Trophoblast cell (in vitro differentiated cells and primary cell): ENCODE data around the gene TUBB3.
A peak's percentile ranks its signal among the peaks of the same experiment; 100 is the strongest.

Experiments used
- DNase-seq, 2 donors: peaks; one replicate each; pipeline ENCODE4 v3.0.0-alpha.2; 2016
- H2AFZ ChIP-seq: 2 replicates; pipeline ENCODE4 v1.6.1; 2013; ENCODE audit warnings: low read length, moderate library complexity, mild to moderate bottlenecking; ENCODE audit not compliant: insufficient read depth, poor library complexity
- H2AK5ac ChIP-seq: 2 replicates; pipeline ENCODE4 v1.6.1; 2013; ENCODE audit warnings: mild to moderate bottlenecking, low read length
- H2BK120ac ChIP-seq: 2 replicates; pipeline ENCODE4 v1.6.1; 2013; ENCODE audit warnings: low read length, mild to moderate bottlenecking, moderate library complexity; ENCODE audit not compliant: insufficient read depth, poor library complexity
- H2BK12ac ChIP-seq: 2 replicates; pipeline ENCODE4 v1.6.1; 2013; ENCODE audit warnings: mild to moderate bottlenecking, low read length, moderate library complexity
- H2BK5ac ChIP-seq: 2 replicates; pipeline ENCODE4 v1.6.1; 2013; ENCODE audit warnings: low read length, low read depth, moderate library complexity, mild to moderate bottlenecking; ENCODE audit not compliant: poor library complexity
- H3K14ac ChIP-seq: 2 replicates; pipeline ENCODE4 v1.6.1; 2013; ENCODE audit warnings: mild to moderate bottlenecking, low read length
- H3K18ac ChIP-seq: 2 replicates; pipeline ENCODE4 v1.6.1; 2013; ENCODE audit warnings: mild to moderate bottlenecking, low read length
- H3K23ac ChIP-seq: 2 replicates; pipeline ENCODE4 v1.6.1; 2013; ENCODE audit warnings: low read length
- H3K27ac ChIP-seq: 2 replicates; pipeline ENCODE4 v1.5.1; 2013; ENCODE audit warnings: low read depth, mild to moderate bottlenecking, inconsistent platforms, low read length, moderate library complexity
- H3K27me3 ChIP-seq: 2 replicates; pipeline ENCODE4 v1.6.1; 2013; ENCODE audit warnings: inconsistent platforms, mild to moderate bottlenecking, low read length, moderate library complexity; ENCODE audit not compliant: insufficient read depth
- H3K36me3 ChIP-seq, 2 experiments: 1 replicate in 1 of 2; 2 replicates in 1 of 2; pipeline ENCODE4 v1.6.1; 2013; ENCODE audit warnings: low read length in 2 of 2, mild to moderate bottlenecking in 2 of 2, moderate library complexity in 1 of 2; ENCODE audit not compliant: insufficient read depth in 2 of 2, control insufficient read depth in 1 of 2
- H3K4ac ChIP-seq: 2 replicates; pipeline ENCODE4 v1.6.1; 2013; ENCODE audit warnings: low read depth, mild to moderate bottlenecking, low read length, moderate library complexity
- H3K4me1 ChIP-seq, 2 experiments: 1 replicate in 1 of 2; 2 replicates in 1 of 2; pipeline ENCODE4 v1.6.1; 2013; ENCODE audit warnings: low read length in 2 of 2, mild to moderate bottlenecking in 2 of 2, moderate library complexity in 1 of 2; ENCODE audit not compliant: insufficient read depth in 2 of 2, control insufficient read depth in 1 of 2
- H3K4me2 ChIP-seq: 2 replicates; pipeline ENCODE4 v1.6.1; 2013; ENCODE audit warnings: inconsistent platforms, mild to moderate bottlenecking, low read length, moderate library complexity
- H3K4me3 ChIP-seq: 2 replicates; pipeline ENCODE4 v1.5.1; 2013; ENCODE audit warnings: mild to moderate bottlenecking, low read depth, low read length, inconsistent platforms
- H3K79me1 ChIP-seq: one replicate; pipeline ENCODE4 v1.6.1; 2013; ENCODE audit warnings: low read length
- H3K79me2 ChIP-seq: 2 replicates; pipeline ENCODE4 v1.6.1; 2013; ENCODE audit warnings: low read length, mild to moderate bottlenecking; ENCODE audit not compliant: control insufficient read depth, insufficient read depth, poor library complexity
- H3K9ac ChIP-seq: 2 replicates; pipeline ENCODE4 v1.6.1; 2013; ENCODE audit warnings: mild to moderate bottlenecking, low read length
- H3K9me3 ChIP-seq: 2 replicates; pipeline ENCODE4 v1.6.1; 2013; ENCODE audit warnings: low read depth, mild to moderate bottlenecking, control low read depth, inconsistent platforms, low read length; ENCODE audit not compliant: insufficient read depth
- H4K12ac ChIP-seq: 2 replicates; pipeline ENCODE4 v1.6.1; 2013; ENCODE audit warnings: low read depth, mild to moderate bottlenecking, low read length, moderate library complexity
- H4K8ac ChIP-seq: 2 replicates; pipeline ENCODE4 v1.6.1; 2013; ENCODE audit warnings: low read depth, mild to moderate bottlenecking, low read length, moderate library complexity
- H4K91ac ChIP-seq: one replicate; pipeline ENCODE4 v1.6.1; 2013; ENCODE audit warnings: low read depth, mild to moderate bottlenecking, low read length, moderate library complexity
- WGBS: extraction: QIAGEN DNeasy Blood & Tissue Kit; methylation state at CpG from one replicate; pipeline ENCODE4 v1.1.7; 2013; ENCODE audit warnings: missing lambda C conversion rate; ENCODE audit not compliant: insufficient read length, insufficient coverage; ENCODE audit errors: extremely low coverage; 5-methylcytosine and 5-hydroxymethylcytosine counted together

The TUBB3 gene

DNA sequence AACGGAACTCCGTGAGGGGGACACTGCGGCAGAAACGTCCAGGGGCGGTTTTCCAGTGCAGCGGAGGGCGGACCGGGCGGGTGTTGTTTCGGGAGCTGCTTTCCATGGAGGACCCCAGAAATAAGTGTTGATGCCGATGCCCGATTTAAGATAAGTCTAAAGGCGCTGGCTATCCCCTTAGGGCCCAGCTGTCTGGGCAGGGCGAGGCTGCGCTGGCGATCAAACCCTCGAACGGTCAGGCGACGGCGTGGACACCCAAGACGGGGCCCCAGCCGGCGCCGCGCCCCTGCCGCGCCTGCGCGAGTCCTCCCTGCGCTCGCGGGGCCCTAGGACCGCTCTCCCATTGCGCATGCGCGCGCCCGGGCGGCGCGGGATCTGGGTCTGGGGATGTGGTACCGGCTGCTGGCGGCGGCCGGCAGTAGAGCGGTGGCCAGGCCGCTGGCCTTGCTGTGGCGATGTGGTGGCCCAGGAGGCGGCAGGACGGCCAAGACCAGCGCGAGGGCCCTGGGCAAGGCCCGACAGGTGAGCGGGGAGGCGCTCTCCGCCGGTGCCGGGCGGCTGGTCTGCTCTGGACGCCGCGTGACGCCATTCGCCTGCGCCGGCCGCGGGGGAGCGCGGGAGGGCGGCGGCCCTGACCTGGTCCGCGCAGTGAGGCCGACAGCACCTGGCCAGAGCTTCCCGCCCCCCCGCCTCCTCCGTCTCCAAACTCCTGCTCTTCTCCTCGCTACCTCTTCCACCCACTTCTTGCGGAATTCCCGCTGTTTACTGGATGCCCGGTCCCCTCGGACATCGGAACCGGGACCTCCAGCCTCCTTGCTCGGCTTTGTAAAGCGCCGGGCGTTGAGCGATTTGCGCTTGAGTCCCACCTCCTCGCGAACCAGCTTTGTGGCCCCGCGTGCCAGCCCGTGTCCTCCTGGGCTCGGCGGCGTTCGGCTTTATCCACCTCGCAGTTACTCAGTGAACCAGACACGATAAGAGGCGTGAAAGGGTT, 49.4 kb downstream of the TUBB3 start:
- WGBS = no CpG with 5 or more reads among the region's 104 CpGs
- peak overlapping the region; percentile 100 for H3K14ac ChIP-seq
- DNase-seq = peak; percentile 93 to 99

DNA sequence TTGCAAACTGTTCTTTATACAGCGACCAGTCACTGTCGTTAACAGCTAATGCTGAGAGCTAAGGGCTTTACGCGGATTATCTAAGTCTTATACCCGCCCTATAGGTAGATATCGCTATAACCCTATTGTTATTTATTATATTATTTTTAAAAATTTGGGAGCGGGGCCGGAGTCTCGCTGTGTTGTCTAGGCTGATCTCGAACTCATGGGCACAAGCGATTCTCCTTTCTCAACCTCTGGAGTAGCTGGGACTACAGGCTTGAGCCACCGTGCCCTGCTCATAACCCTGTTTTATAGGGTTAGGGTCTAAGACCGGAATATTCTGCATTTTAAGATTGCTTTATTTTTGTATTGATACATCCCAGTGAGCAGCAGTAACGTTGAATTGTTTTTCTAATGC, 50.1 kb downstream of the TUBB3 start:
- no peak for DNase-seq
- Histone ChIP-seq H2BK12ac (no peak overlapping the region), H3K79me2 (peaks cover 13% of the 10 kb centered on the region)

More for the DNA sequence above, 49.4 kb downstream of the TUBB3 start:
- H3K9ac ChIP-seq = peak overlapping the region; percentile 98
- peaks cover 7% of the 10 kb centered on the region for H3K9me3 ChIP-seq
- peak overlapping the region; percentile 90 for H3K4ac ChIP-seq
- H3K4me3 ChIP-seq = peak overlapping the region; percentile 97
- peak overlapping the region; percentile 61 for H3K4me2 ChIP-seq
- H4K91ac ChIP-seq = peak overlapping the region; percentile 99
- peak overlapping the region; percentile 100 for H4K12ac ChIP-seq
- peak overlapping the region; percentile 71 for H2AK5ac ChIP-seq
- peak overlapping the region; percentile 98 for H2AFZ ChIP-seq
- peak overlapping the region; percentile 100 for H4K8ac ChIP-seq
- peaks cover 4% of the 10 kb centered on the region in 2 experiments for H3K36me3 ChIP-seq
- H2BK120ac ChIP-seq = peak overlapping the region; percentile 91
- peaks cover 12% of the 10 kb centered on the region for H3K79me1 ChIP-seq
- peaks cover 9% of the 10 kb centered on the region in 2 experiments for H3K4me1 ChIP-seq
- H3K27me3 ChIP-seq = no peaks in the 10 kb centered on the region
- no peak overlapping the region for H3K23ac ChIP-seq
- H3K79me2 ChIP-seq = peaks cover 13% of the 10 kb centered on the region
- H2BK12ac ChIP-seq = no peak overlapping the region
- H2BK5ac ChIP-seq = peak overlapping the region; percentile 97
- peak overlapping the region; percentile 98 for H3K18ac ChIP-seq
- peak overlapping the region; percentile 92 for H3K27ac ChIP-seq

DNA sequence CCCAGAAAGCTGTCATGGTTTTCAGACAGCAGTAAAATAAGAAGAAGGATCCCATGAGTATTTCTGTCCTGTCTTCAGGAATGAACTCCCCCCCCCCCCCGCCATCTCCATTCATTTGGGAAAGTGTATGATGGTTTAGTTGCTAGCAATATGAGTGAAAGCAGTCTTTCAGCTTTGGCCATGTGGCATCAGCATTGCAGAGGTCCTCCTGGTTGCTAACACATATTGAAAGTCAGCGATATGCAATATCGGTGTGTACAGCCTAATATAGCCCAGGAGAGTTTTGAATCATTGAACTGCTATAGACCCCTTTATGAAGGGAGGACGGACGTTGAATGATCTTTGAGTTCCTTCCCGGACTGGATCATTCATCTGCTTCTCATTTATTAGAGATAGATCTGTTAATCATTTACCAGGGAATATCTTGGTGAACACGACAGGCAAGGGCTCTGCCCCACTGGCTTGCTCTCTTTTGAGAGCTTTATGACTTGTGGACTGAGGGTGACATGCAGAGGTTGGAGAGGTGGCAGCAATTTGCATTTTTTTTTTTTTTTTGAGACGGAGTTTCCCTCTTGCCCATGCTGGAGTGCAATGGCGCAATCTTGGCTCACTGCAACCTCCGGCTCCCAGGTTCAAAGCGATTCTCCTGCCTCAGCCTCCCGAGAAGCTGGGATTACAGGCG, 50.7 kb downstream of the TUBB3 start:
- H3K4ac ChIP-seq = peak overlapping the region; percentile 51
- no peak overlapping the region for H2AK5ac ChIP-seq
- H3K79me1 ChIP-seq = peaks cover 12% of the 10 kb centered on the region
- H4K91ac ChIP-seq = no peak overlapping the region
- peaks cover 13% of the 10 kb centered on the region for H3K79me2 ChIP-seq
- no peak overlapping the region for H3K4me3 ChIP-seq
- H3K27ac ChIP-seq = no peak overlapping the region
- H4K8ac ChIP-seq = no peak overlapping the region
- H3K4me1 ChIP-seq = peaks cover 9% of the 10 kb centered on the region in 2 experiments
- no peak overlapping the region for H3K14ac ChIP-seq
- H3K4me2 ChIP-seq = peak overlapping the region; percentile 61
- H3K18ac ChIP-seq = no peak overlapping the region
- no peak for DNase-seq
- peaks cover 14% of the 10 kb centered on the region in 2 experiments for H3K36me3 ChIP-seq
- H2AFZ ChIP-seq = no peak overlapping the region
- no peak overlapping the region for H3K9ac ChIP-seq
- H2BK12ac ChIP-seq = no peak overlapping the region
- no peak overlapping the region for H2BK5ac ChIP-seq
- H3K9me3 ChIP-seq = peaks cover 7% of the 10 kb centered on the region
- no peak overlapping the region for H2BK120ac ChIP-seq
- WGBS = no CpG with 5 or more reads among the region's 13 CpGs
- H3K27me3 ChIP-seq = no peaks in the 10 kb centered on the region
- H3K23ac ChIP-seq = no peak overlapping the region
- H4K12ac ChIP-seq = no peak overlapping the region

More for the DNA sequence above, 50.1 kb downstream of the TUBB3 start:
- Histone ChIP-seq H3K23ac (no peak overlapping the region), H3K36me3 (peaks cover 11% of the 10 kb centered on the region in 2 experiments), H3K27ac (no peak overlapping the region), H3K4ac (peak overlapping the region; percentile 83), H2AK5ac (peak overlapping the region; percentile 71), H3K4me3 (peak overlapping the region; percentile 97), H3K9ac (peak overlapping the region; percentile 97), H4K8ac (peak overlapping the region; percentile 100), H2BK120ac (no peak overlapping the region), H3K18ac (peak overlapping the region; percentile 91), H3K14ac (peak overlapping the region; percentile 84), H3K4me2 (peak overlapping the region; percentile 61), H3K27me3 (no peaks in the 10 kb centered on the region), H3K4me1 (peaks cover 9% of the 10 kb centered on the region in 2 experiments), H3K9me3 (peaks cover 7% of the 10 kb centered on the region), H2BK5ac (no peak overlapping the region), H3K79me1 (peaks cover 12% of the 10 kb centered on the region), H4K12ac (peak overlapping the region; percentile 100), H4K91ac (peak overlapping the region; percentile 99), H2AFZ (peak overlapping the region; percentile 98)
- WGBS = no CpG with 5 or more reads among the region's 14 CpGs

DNA sequence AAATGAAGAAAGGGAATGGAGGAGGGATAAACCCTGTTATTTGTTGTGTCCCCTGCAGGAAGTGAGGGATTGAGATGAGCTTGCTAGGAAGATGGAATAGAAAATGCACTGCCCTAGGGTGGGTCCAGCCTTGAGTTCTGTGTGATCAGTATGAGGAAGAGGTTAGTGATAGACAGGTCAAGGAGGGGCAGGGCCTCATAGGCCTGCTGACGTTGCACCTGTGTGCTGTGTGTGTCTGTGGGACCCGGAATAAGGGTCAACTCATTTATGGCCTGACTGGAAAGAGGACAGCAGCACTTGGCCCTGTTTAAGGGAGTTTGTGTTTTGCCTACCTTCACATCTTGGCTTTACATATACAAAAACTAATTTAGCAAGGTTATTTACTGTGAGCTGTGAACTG, 51.7 kb downstream of the TUBB3 start:
- Histone ChIP-seq H3K9ac (no peak overlapping the region), H2AK5ac (no peak overlapping the region), H2BK5ac (no peak overlapping the region), H3K14ac (no peak overlapping the region), H3K27ac (no peak overlapping the region), H2BK120ac (no peak overlapping the region), H3K9me3 (peaks cover 7% of the 10 kb centered on the region), H3K27me3 (no peaks in the 10 kb centered on the region), H3K4ac (peak overlapping the region; percentile 24), H3K23ac (no peak overlapping the region), H3K4me3 (no peak overlapping the region), H4K8ac (no peak overlapping the region), H4K91ac (no peak overlapping the region), H2AFZ (no peak overlapping the region), H3K4me2 (no peak overlapping the region), H3K79me1 (peaks cover 12% of the 10 kb centered on the region), H3K36me3 (peaks cover 15 to 20% of the 10 kb centered on the region in 2 experiments), H3K79me2 (peaks cover 13% of the 10 kb centered on the region), H2BK12ac (no peak overlapping the region), H3K18ac (no peak overlapping the region), H3K4me1 (peaks cover 9% of the 10 kb centered on the region in 2 experiments), H4K12ac (no peak overlapping the region)
- no peak for DNase-seq
- WGBS = no CpG with 5 or more reads among the region's 2 CpGs
